Vagina (tissue), 2 donors: ENCODE results near the gene DGKH. TPM values are rescaled to one million over a fixed set of nuclear protein-coding genes. Genes with fewer than 3 reads are reported as not detected.
"Not testable (repeated sequence)": the region's sequence is repeated elsewhere in the genome, so short reads cannot be mapped to it uniquely, and the experiment has no call there.

ENCODE experiments used
- DNase-seq, 2 donors: peaks; one replicate each; pipeline ENCODE4 v3.0.0-alpha.2; 2017; ENCODE audit errors: extremely low spot score in 2 of 2
- H3K27ac ChIP-seq: fragments of 200-600 bp; sonication (generic); one replicate; pipeline ENCODE4 v1.5.1; 2019
- H3K27me3 ChIP-seq: fragments of 200-600 bp; sonication (generic); one replicate; pipeline ENCODE4 v1.5.1; 2019
- H3K36me3 ChIP-seq, 2 donors: fragments of 200-600 bp; sonication (generic); one replicate each; pipeline ENCODE4 v1.5.1; 2017 to 2019
- H3K4me1 ChIP-seq: fragments of 200-600 bp; sonication (generic); one replicate; pipeline ENCODE4 v1.5.1; 2019
- H3K4me3 ChIP-seq, 2 donors: fragments of 200-600 bp; sonication (generic); 1 replicate in 1 of 2; 2 replicates in 1 of 2; pipeline ENCODE4 v1.5.1; 2016 to 2019
- H3K9me3 ChIP-seq: fragments of 200-600 bp; sonication (generic); one replicate; pipeline ENCODE4 v1.5.1; 2019
- POLR2A ChIP-seq, 2 donors: fragments of 450-650 bp; IDR thresholded peaks; one replicate each; pipeline ENCODE4 v1.6.1; 2017; ENCODE audit warnings: antibody characterized with exemption in 2 of 2, mild to moderate bottlenecking in 2 of 2, moderate library complexity in 2 of 2
- POLR2AphosphoS5 ChIP-seq, 2 donors: sonication (generic); formaldehyde crosslinking; IDR thresholded peaks; one replicate each; pipeline ENCODE4 v1.9.0; 2017; ENCODE audit warnings: antibody characterized with exemption in 2 of 2, mild to moderate bottlenecking in 2 of 2, low read depth in 1 of 2; ENCODE audit not compliant: insufficient read depth in 1 of 2
- intact Hi-C: fragments of 100-400 bp; cut with DNase I; formaldehyde crosslinking; loops from one replicate; pipeline ENCODE4 v1.15.1; 2023
- total RNA-seq: library from RNA; depleted of rRNA; stranded (reverse); fragments of >200 nt; gene quantifications from one replicate; pipeline ENCODE4 v1.2.3, GENCODE V29; 2016
- TF ChIP-seq, protein P1 (sequence below), 3 experiments: fragments of 450-650 bp in 2 of 3; fragments of 200-600 bp in 1 of 3; sonication (generic) in 1 of 3; IDR thresholded peaks; one replicate each; pipeline ENCODE4 v1.5.1; 2017 to 2019; ENCODE audit warnings: antibody characterized with exemption in 3 of 3, mild to moderate bottlenecking in 2 of 3, moderate library complexity in 2 of 3

The DGKH gene
- total RNA-seq, 1 donor from 2014 or later: 29.7 TPM

DNA sequence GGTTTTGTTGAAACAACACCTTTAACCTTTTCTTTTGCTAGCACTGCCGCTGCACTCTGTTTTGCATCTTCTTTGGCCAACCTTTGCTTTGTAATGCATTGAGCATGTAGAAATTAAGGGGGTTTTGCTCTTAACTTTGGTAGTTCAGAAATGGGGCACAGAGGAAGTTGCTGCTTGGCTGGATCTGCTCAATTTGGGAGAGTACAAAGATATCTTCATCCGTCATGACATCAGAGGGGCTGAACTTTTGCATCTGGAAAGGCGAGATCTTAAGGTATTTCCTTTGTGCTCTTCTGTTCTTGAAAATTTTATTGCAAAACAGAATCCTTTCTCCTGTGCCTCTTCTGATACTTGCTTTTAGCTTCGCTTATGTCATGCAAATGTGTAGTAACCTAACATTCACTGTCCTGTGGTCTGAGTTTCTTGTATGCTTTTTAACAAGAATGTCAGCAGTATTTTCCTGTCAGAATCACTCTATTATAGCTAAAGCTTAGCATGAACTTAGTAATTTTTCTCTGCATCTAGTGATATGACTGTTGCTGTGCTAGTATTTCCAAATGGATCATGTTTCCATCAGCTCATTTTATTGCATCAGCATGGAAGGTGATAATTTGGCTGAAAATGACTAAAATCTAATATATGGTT is 172.8 kb downstream of the DGKH start:
- TF ChIP-seq, protein P1, sequence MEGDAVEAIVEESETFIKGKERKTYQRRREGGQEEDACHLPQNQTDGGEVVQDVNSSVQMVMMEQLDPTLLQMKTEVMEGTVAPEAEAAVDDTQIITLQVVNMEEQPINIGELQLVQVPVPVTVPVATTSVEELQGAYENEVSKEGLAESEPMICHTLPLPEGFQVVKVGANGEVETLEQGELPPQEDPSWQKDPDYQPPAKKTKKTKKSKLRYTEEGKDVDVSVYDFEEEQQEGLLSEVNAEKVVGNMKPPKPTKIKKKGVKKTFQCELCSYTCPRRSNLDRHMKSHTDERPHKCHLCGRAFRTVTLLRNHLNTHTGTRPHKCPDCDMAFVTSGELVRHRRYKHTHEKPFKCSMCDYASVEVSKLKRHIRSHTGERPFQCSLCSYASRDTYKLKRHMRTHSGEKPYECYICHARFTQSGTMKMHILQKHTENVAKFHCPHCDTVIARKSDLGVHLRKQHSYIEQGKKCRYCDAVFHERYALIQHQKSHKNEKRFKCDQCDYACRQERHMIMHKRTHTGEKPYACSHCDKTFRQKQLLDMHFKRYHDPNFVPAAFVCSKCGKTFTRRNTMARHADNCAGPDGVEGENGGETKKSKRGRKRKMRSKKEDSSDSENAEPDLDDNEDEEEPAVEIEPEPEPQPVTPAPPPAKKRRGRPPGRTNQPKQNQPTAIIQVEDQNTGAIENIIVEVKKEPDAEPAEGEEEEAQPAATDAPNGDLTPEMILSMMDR (IDR thresholded peaks at IDR 0.05): no peak
- TF ChIP-seq POLR2A (IDR thresholded peaks at IDR 0.05): no peak
- no peak for TF ChIP-seq POLR2AphosphoS5 (IDR thresholded peaks at IDR 0.05; ENCODE audit: insufficient read depth in 1 of 2, low read depth in 1 of 2)
- no peak for DNase-seq
- Histone ChIP-seq H3K4me3 (no peak overlapping the region), H3K9me3 (no peaks in the 10 kb centered on the region), H3K36me3 (peaks cover 0 to 17% of the 10 kb centered on the region in 2 donors), H3K27ac (no peak overlapping the region), H3K4me1 (no peaks in the 10 kb centered on the region), H3K27me3 (no peaks in the 10 kb centered on the region)
- intact Hi-C loops: no loop called here

GRCh38 chr13:42223681-42224080 is 175.2 kb downstream of the DGKH start:
- Histone ChIP-seq H3K27me3 (no peaks in the 10 kb centered on the region), H3K4me1 (no peaks in the 10 kb centered on the region), H3K4me3 (no peak overlapping the region), H3K36me3 (peaks cover 0 to 17% of the 10 kb centered on the region in 2 donors), H3K9me3 (no peaks in the 10 kb centered on the region), H3K27ac (no peak overlapping the region)
- TF ChIP-seq POLR2A (IDR thresholded peaks at IDR 0.05) (no peak), POLR2AphosphoS5 (IDR thresholded peaks at IDR 0.05; ENCODE audit: insufficient read depth in 1 of 2, low read depth in 1 of 2) (no peak)
- TF ChIP-seq, protein P1 (IDR thresholded peaks at IDR 0.05): no peak
- DNase-seq: no peak
- intact Hi-C loops: no loop called here

DNA sequence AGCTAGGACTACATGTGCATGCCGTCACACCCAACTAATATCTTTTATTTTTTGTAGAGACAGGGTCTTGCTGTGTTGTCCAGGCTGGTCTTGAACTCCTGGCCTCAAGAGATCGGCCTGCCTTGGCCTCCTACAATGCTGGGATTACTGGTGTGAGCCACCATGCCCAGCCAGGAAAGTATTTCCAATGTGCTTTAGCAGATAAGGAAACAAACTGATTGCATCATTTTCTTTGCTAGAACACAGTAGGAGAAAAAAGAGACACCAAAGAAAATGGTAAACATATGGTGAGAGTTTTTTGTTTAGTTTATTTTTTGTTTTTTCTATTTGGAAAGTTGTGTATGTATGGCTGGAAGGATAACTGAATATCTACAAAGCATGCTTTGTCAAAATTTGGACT is 176.6 kb downstream of the DGKH start:
- Histone ChIP-seq H3K27me3 (no peaks in the 10 kb centered on the region), H3K36me3 (peaks cover 0 to 15% of the 10 kb centered on the region in 2 donors)
- intact Hi-C loops: no loop called here

GRCh38 chr13:42226759-42227158 is 178.3 kb downstream of the DGKH start:
- H3K4me3 ChIP-seq, H3K9me3 ChIP-seq, intact Hi-C loops, H3K27ac ChIP-seq, H3K27me3 ChIP-seq, H3K36me3 ChIP-seq, H3K4me1 ChIP-seq, DNase-seq: not testable (repeated sequence)

More for the DNA sequence above, 176.6 kb downstream of the DGKH start:
- Histone ChIP-seq H3K4me3 (no peak overlapping the region), H3K9me3 (no peaks in the 10 kb centered on the region), H3K4me1 (no peaks in the 10 kb centered on the region), H3K27ac (no peak overlapping the region)
- no peak for DNase-seq
- TF ChIP-seq POLR2AphosphoS5 (IDR thresholded peaks at IDR 0.05; ENCODE audit: insufficient read depth in 1 of 2, low read depth in 1 of 2) (no peak), POLR2A (IDR thresholded peaks at IDR 0.05) (no peak)
- TF ChIP-seq, protein P1 (IDR thresholded peaks at IDR 0.05): no peak

GRCh38 chr13:42228527-42228926 is 180.1 kb downstream of the DGKH start:
- no peaks in the 10 kb centered on the region for H3K4me1 ChIP-seq
- intact Hi-C loops: no loop called here
- H3K4me3 ChIP-seq: no peak overlapping the region
- H3K27ac ChIP-seq: no peak overlapping the region
- no peaks in the 10 kb centered on the region for H3K27me3 ChIP-seq
- H3K36me3 ChIP-seq: peaks cover 0 to 4% of the 10 kb centered on the region in 2 donors
- TF ChIP-seq, protein P1 (IDR thresholded peaks at IDR 0.05): no peak
- TF ChIP-seq POLR2AphosphoS5 (IDR thresholded peaks at IDR 0.05; ENCODE audit: insufficient read depth in 1 of 2, low read depth in 1 of 2) (no peak), POLR2A (IDR thresholded peaks at IDR 0.05) (no peak)
- no peaks in the 10 kb centered on the region for H3K9me3 ChIP-seq
- DNase-seq: no peak
